ENCODE results near the gene SGCA. TPM values are rescaled to one million over a fixed set of nuclear protein-coding genes. Genes with fewer than 3 reads are reported as not detected.

The SGCA gene
- total RNA-seq, 1 experiment from 2014 or later, result 19.0 TPM

GRCh38 chr17:50176559-50177357, 11.0 kb downstream of the SGCA start:
- no peak for DNase-seq (ENCODE audit: low spot score)
- in situ Hi-C loops (cut with HindIII; ENCODE audit: low sequenced_read_pairs), result no loop called here

DNA sequence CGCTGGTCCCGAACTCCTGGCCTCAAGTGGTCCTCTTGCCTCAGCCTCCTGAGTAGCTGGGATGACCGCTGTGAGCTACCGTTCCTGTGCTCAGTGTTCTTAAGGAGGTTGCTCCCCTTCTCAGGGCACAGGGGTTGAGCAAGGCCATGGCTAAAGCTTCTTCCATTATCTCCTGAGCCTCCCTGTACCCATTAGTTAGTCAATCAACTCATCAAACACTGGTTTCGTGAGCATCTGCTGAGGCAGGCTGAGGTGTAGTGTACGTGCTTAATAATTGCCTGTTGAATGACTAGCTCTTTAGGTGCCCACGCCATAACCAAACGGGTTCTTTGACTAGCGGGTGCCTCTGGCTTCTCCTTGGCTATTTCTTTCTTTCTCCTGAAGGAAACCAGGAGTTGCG, 11.7 kb downstream of the SGCA start:
- no peak for DNase-seq (ENCODE audit: low spot score)
- in situ Hi-C loops (cut with HindIII; ENCODE audit: low sequenced_read_pairs), result no loop called here

GRCh38 chr17:50177983-50178834, 12.4 kb downstream of the SGCA start:
- in situ Hi-C loops (cut with HindIII; ENCODE audit: low sequenced_read_pairs), result no loop called here

GRCh38 chr17:50180111-50180510, 14.3 kb downstream of the SGCA start:
- no peak for DNase-seq (ENCODE audit: low spot score)
- in situ Hi-C loops (cut with HindIII; ENCODE audit: low sequenced_read_pairs), result no loop called here

More at GRCh38 chr17:50177983-50178834, 12.4 kb downstream of the SGCA start:
- peak; percentile 59 for DNase-seq (ENCODE audit: low spot score)

DNA sequence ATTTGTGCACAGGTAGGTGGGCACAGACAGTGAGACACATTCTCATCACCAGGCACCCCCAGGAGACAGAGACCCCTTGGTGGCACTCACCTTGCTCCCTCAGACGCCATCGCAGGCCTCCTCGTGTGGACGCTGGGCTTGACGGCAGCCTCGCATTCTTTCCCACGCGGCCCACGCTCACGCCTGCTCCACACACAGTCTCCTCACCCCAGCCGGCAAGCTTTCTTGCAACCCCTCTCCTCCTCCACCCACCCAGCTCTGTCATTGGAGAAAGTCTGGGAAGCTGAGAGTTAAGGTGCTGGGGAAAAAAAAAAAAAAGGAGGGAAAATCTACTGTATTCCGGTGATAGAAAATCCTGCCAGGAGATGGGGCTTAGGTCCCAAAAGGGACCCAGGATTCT, 14.8 kb downstream of the SGCA start:
- DNase-seq (ENCODE audit: low spot score), result no peak
- in situ Hi-C loops (cut with HindIII; ENCODE audit: low sequenced_read_pairs), result no loop called here

DNA sequence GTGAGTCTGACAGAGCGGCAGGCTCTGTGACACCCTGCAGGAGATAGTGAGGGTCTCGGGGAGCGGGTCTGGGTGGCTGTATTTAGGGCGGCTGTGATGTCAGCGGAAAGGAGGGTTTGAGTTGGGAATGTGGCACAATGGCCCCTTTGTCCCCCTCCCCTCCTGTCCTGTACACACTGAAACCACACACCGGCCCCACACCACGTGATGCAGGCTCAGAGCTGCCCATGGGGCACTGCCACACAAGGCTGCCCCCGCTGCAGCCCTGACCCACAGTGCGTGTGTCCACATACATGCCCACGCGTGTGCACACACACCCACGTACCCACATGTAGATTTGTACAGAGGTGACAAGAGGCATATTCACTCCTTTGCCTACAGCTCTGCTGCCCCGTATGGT, 15.3 kb downstream of the SGCA start:
- in situ Hi-C loops (cut with HindIII; ENCODE audit: low sequenced_read_pairs), result no loop called here
- no peak for DNase-seq (ENCODE audit: low spot score)

GRCh38 chr17:50181591-50182560, 16.1 kb downstream of the SGCA start:
- no peak for DNase-seq (ENCODE audit: low spot score)
- in situ Hi-C loops (cut with HindIII; ENCODE audit: low sequenced_read_pairs), result no loop called here

DNA sequence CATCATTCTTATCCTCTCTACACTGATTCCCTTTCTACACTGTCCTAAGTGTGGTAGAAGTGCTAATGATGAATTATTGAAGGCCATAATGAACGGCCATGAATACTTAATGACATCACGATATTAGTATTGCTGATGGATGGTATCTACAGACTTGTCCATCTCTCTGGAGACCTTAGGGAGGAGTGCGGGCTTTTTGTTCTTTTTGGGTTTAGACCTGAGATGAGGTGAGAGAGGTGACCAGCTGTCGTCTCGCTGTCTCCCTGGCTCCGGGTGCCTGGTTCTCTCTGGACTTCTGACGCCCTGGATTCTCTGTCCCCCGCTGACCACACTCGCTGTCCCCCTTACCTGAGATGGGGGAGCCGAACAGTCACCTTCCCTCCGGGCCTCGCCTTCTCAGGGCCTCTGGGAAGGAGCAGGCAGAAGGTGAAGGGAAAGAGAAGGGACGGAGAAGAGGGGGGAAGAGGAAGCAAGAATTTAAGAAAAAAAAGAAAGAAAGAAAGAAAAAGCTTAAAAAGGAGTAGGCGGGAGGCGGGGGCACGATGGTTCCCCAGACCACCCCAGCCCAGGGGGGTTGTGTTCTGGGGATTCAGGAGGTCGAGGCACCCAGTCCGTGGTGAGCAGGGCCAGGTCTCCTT, 17.1 kb downstream of the SGCA start:
- DNase-seq (ENCODE audit: low spot score), result no peak
- in situ Hi-C loops (cut with HindIII; ENCODE audit: low sequenced_read_pairs), result no loop called here

GRCh38 chr17:50183421-50183994, 17.7 kb downstream of the SGCA start:
- in situ Hi-C loops (cut with HindIII; ENCODE audit: low sequenced_read_pairs), result no loop called here
- DNase-seq (ENCODE audit: low spot score), result no peak

DNA sequence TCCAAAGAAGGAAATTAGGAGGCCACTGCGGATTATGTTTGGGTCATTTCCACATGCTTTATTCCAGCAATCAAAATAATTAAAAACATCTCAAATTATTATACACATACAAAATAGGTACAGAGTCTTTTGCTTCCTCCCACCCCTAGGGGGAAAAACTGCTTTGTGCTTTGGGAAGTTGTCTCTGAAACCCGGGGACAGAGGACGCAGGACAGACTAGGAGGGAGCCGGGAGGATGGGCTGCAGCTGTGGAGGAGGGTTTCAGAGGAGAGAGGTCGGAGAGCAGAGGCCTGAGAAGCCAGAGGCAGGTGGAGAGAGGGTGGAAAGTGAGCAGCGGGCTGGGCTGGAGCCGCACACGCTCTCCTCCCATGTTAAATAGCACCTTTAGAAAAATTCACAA, 18.3 kb downstream of the SGCA start:
- DNase-seq (ENCODE audit: low spot score), result no peak
- in situ Hi-C loops (cut with HindIII; ENCODE audit: low sequenced_read_pairs), result no loop called here

DNA sequence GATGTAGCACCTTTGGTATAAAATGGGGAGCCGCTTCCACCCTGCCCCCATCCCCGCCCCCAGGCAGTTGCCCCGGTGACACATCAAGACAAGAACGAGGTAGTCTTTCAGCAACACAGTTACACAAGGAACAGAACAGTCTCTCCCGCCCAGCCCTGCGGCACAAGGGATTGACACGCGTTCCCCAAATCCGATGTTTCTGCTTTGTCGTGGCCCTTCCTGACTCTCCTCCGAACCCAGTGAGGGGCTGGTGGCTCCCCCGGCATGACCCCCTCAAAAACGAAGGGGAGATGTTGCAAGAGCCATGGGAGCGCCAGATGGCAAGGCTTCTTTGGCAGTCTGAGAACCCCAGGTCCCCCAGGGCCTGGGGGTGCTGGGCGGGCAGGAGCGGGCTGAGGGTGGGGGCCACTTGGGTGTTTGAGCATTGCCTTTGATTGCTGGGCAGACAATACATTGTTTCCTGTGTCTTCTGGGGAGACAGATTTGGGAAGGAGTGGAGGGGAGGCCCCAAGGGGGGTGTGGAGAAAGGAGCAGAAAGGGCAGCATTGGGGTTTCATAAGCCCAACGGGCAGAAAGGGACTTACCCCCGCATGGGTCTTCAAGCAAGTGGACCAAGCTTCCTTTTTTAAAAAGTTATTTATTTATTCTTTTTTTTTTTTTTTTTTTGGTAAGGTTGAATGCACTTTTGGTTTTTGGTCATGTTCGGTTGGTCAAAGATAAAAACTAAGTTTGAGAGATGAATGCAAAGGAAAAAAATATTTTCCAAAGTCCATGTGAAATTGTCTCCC, 19.0 kb downstream of the SGCA start:
- in situ Hi-C loops (cut with HindIII; ENCODE audit: low sequenced_read_pairs), result no loop called here
- DNase-seq (ENCODE audit: low spot score), result no peak

GRCh38 chr17:50185631-50186471, 20.0 kb downstream of the SGCA start:
- in situ Hi-C loops (cut with HindIII; ENCODE audit: low sequenced_read_pairs), result no loop called here
- DNase-seq (ENCODE audit: low spot score), result no peak

- in situ Hi-C loops (cut with HindIII; ENCODE audit: low sequenced_read_pairs), result no loop called here
- no peak for DNase-seq (ENCODE audit: low spot score)
Measured at GRCh38 chr17:50186661-50187393, 21.0 kb downstream of the SGCA start.

- DNase-seq (ENCODE audit: low spot score), result no peak
- in situ Hi-C loops (cut with HindIII; ENCODE audit: low sequenced_read_pairs), result no loop called here
Measured at GRCh38 chr17:50187394-50187725, 21.6 kb downstream of the SGCA start.

- in situ Hi-C loops (cut with HindIII; ENCODE audit: low sequenced_read_pairs), result no loop called here
- DNase-seq (ENCODE audit: low spot score), result no peak
Measured at GRCh38 chr17:50187751-50188530, 22.1 kb downstream of the SGCA start.

- DNase-seq (ENCODE audit: low spot score), result no peak
- in situ Hi-C loops (cut with HindIII; ENCODE audit: low sequenced_read_pairs), result no loop called here
Measured at GRCh38 chr17:50188531-50188920, 22.7 kb downstream of the SGCA start.
